Stimulated activated CD8-positive, alpha-beta memory T cell treated with anti-CD3 and anti-CD28 coated beads, Interleukin-4, amount 100 ng/mL, for 48 hours (primary cell): Measurements from ENCODE around the gene SLC17A3.

ENCODE experiments used
- DNase-seq: peaks from one replicate; pipeline ENCODE4 v3.0.0-alpha.2; 2020

Gene SLC17A3

GRCh38 chr6:25888626-25889025 is 14.6 kb upstream of the SLC17A3 start:
- no peak for DNase-seq

- DNase-seq = no peak
Observed at GRCh38 chr6:25886066-25886465, 12.0 kb upstream of the SLC17A3 start.

GRCh38 chr6:25883991-25884390 is 9.9 kb upstream of the SLC17A3 start:
- DNase-seq = no peak

GRCh38 chr6:25883536-25883935 is 9.5 kb upstream of the SLC17A3 start:
- DNase-seq = no peak

GRCh38 chr6:25882051-25882496 is 8.0 kb upstream of the SLC17A3 start:
- DNase-seq = peak; percentile 39

- no peak for DNase-seq
Observed at GRCh38 chr6:25880601-25881000, 6.6 kb upstream of the SLC17A3 start.

- no peak for DNase-seq
Observed at GRCh38 chr6:25878721-25879322, 4.8 kb upstream of the SLC17A3 start.

GRCh38 chr6:25875926-25876602 is 2.0 kb upstream of the SLC17A3 start:
- no peak for DNase-seq

GRCh38 chr6:25875563-25875905 is 1.5 kb upstream of the SLC17A3 start:
- DNase-seq = no peak

GRCh38 chr6:25874822-25875562 is 949 bp upstream of the SLC17A3 start:
- DNase-seq = no peak

- no peak for DNase-seq
Observed at GRCh38 chr6:25872814-25873213, 1.2 kb downstream of the SLC17A3 start.

- DNase-seq = no peak
Observed at GRCh38 chr6:25869840-25870239, 4.2 kb downstream of the SLC17A3 start.

GRCh38 chr6:25868436-25869183 is 5.4 kb downstream of the SLC17A3 start:
- DNase-seq = no peak

- no peak for DNase-seq
Observed at GRCh38 chr6:25866011-25866410, 8.0 kb downstream of the SLC17A3 start.

GRCh38 chr6:25863360-25863759 is 10.7 kb downstream of the SLC17A3 start:
- no peak for DNase-seq

- DNase-seq = no peak
Observed at GRCh38 chr6:25862199-25862598, 11.8 kb downstream of the SLC17A3 start.

GRCh38 chr6:25852756-25853155 is 21.3 kb downstream of the SLC17A3 start:
- DNase-seq = no peak

GRCh38 chr6:25851961-25852360 is 22.1 kb downstream of the SLC17A3 start:
- DNase-seq = no peak

- no peak for DNase-seq
Observed at GRCh38 chr6:25844518-25844917, 29.5 kb downstream of the SLC17A3 start.

- no peak for DNase-seq
Observed at GRCh38 chr6:25842526-25842925, 31.5 kb downstream of the SLC17A3 start.

- DNase-seq = no peak
Observed at GRCh38 chr6:25835442-25836283, 38.4 kb downstream of the SLC17A3 start.

GRCh38 chr6:25834950-25835349 is 39.1 kb downstream of the SLC17A3 start:
- DNase-seq = no peak

- DNase-seq = no peak
Observed at GRCh38 chr6:25833136-25833535, 40.9 kb downstream of the SLC17A3 start.
